SK-N-SH treated with all-trans-retinoic acid at 6 μM for 48 hours (cell line): ENCODE results near the gene HSD17B8.

Experiments used
- CSRNP3 ChIP-seq: fragments of 250-450 bp; sonication (Bioruptor Pico); IDR thresholded peaks from 2 replicates; pipeline ENCODE4 v1.5.1; 2021; ENCODE audit warnings: mild to moderate bottlenecking, moderate library complexity
- GLIS3 ChIP-seq: fragments of 250-450 bp; sonication (Bioruptor Pico); IDR thresholded peaks from 2 replicates; pipeline ENCODE4 v1.5.0; 2020; ENCODE audit warnings: mild to moderate bottlenecking, moderate library complexity
- PATZ1 ChIP-seq: fragments of 250-450 bp; sonication (Bioruptor Pico); IDR thresholded peaks from 2 replicates; pipeline ENCODE4 v1.8.0; 2020; ENCODE audit warnings: mild to moderate bottlenecking, moderate library complexity, borderline replicate concordance

GRCh38 chr6:33199687-33200218 lies 4.7 kb upstream of the HSD17B8 start:
- no peak for TF ChIP-seq CSRNP3 (CRISPR knock-in tag)
- TF ChIP-seq GLIS3 (CRISPR knock-in tag), result no peak
- TF ChIP-seq PATZ1 (CRISPR knock-in tag), result no peak
